Measurements from ENCODE around the gene ARGFX.

The ARGFX gene

GRCh38 chr3:121545049-121545573 is 22.6 kb upstream of the ARGFX start:
- Histone ChIP-seq H3K4me1 (ENCODE audit: low read length) (peaks cover 20% of the 10 kb centered on the region), H3K36me3 (replicated peaks; ENCODE audit: insufficient read depth, low read length) (peaks cover 5% of the 10 kb centered on the region; the same call in 1 of the 2 replicates), H3K4me2 (ENCODE audit: low read depth, low read length) (peak overlapping the region; percentile 92), H3K27me3 (replicated peaks; ENCODE audit: insufficient read depth, low read length) (no peaks in the 10 kb centered on the region), H3K4me3 (ENCODE audit: low read length) (peak overlapping the region; percentile 94), H3K9ac (ENCODE audit: low read length) (peak overlapping the region; percentile 84), H3K79me2 (ENCODE audit: low read length) (peaks cover 57% of the 10 kb centered on the region), H3K9me3 (replicated peaks; ENCODE audit: insufficient read depth, low read length) (no peaks in the 10 kb centered on the region), H2AFZ (ENCODE audit: low read length) (peak overlapping the region; percentile 63), H3K27ac (ENCODE audit: low read length) (peak overlapping the region; percentile 72), H3F3A (ENCODE audit: insufficient read depth, low read length) (peaks cover 32% of the 10 kb centered on the region), H4K20me1 (ENCODE audit: insufficient read depth, low read length) (no peaks in the 10 kb centered on the region), H3K9me2 (replicated peaks; ENCODE audit: insufficient read depth, low read length) (no peaks in the 10 kb centered on the region)
- TF ChIP-seq CTCF (IDR thresholded peaks at IDR 0.05; ENCODE audit: low read length) (no peak), EZH2 (optimal IDR thresholded peaks at IDR 0.05; ENCODE audit: low read depth, low read length) (no peak), EZH2phosphoT487 (IDR thresholded peaks at IDR 0.05; ENCODE audit: low read length) (no peak)
- DNase-seq, result peak; percentile 18

- TF ChIP-seq EZH2 (optimal IDR thresholded peaks at IDR 0.05; ENCODE audit: low read depth, low read length) (no peak), EZH2phosphoT487 (IDR thresholded peaks at IDR 0.05; ENCODE audit: low read length) (no peak), CTCF (IDR thresholded peaks at IDR 0.05; ENCODE audit: low read length) (no peak)
- peak; percentile 98 for DNase-seq
- Histone ChIP-seq H3F3A (ENCODE audit: insufficient read depth, low read length) (peaks cover 32% of the 10 kb centered on the region), H3K27me3 (replicated peaks; ENCODE audit: insufficient read depth, low read length) (no peaks in the 10 kb centered on the region), H3K4me3 (ENCODE audit: low read length) (peak within 1 kb of the TSS; percentile 94), H3K9me3 (replicated peaks; ENCODE audit: insufficient read depth, low read length) (no peaks in the 10 kb centered on the region), H3K9ac (ENCODE audit: low read length) (peak within 1 kb of the TSS; percentile 84), H3K9me2 (replicated peaks; ENCODE audit: insufficient read depth, low read length) (no peaks in the 10 kb centered on the region), H4K20me1 (ENCODE audit: insufficient read depth, low read length) (no peaks in the 10 kb centered on the region), H2AFZ (ENCODE audit: low read length) (peak within 1 kb of the TSS; percentile 98), H3K4me1 (ENCODE audit: low read length) (peaks cover 20% of the 10 kb centered on the region), H3K79me2 (ENCODE audit: low read length) (peaks cover 50% of the 10 kb centered on the region), H3K27ac (ENCODE audit: low read length) (peak within 1 kb of the TSS; percentile 72), H3K4me2 (ENCODE audit: low read depth, low read length) (peak within 1 kb of the TSS; percentile 98), H3K36me3 (replicated peaks; ENCODE audit: insufficient read depth, low read length) (peaks cover 5% of the 10 kb centered on the region; the same call in 1 of the 2 replicates)
Measured at GRCh38 chr3:121545574-121546455, 21.9 kb upstream of the ARGFX start, which contains the start of gene POLQ. TSS of gene POLQ (minus strand) at chr3:121545988. CDS start at chr3:121545877, 111 bp downstream.

- Histone ChIP-seq H3K4me3 (ENCODE audit: low read length) (no peak overlapping the region), H3K9me2 (replicated peaks; ENCODE audit: insufficient read depth, low read length) (no peaks in the 10 kb centered on the region), H3K27me3 (replicated peaks; ENCODE audit: insufficient read depth, low read length) (no peaks in the 10 kb centered on the region), H4K20me1 (ENCODE audit: insufficient read depth, low read length) (no peaks in the 10 kb centered on the region), H2AFZ (ENCODE audit: low read length) (no peak overlapping the region), H3K36me3 (replicated peaks; ENCODE audit: insufficient read depth, low read length) (no peaks in the 10 kb centered on the region), H3F3A (ENCODE audit: insufficient read depth, low read length) (peaks cover 22% of the 10 kb centered on the region), H3K9ac (ENCODE audit: low read length) (no peak overlapping the region), H3K4me1 (ENCODE audit: low read length) (peaks cover 9% of the 10 kb centered on the region), H3K79me2 (ENCODE audit: low read length) (no peaks in the 10 kb centered on the region), H3K9me3 (replicated peaks; ENCODE audit: insufficient read depth, low read length) (no peaks in the 10 kb centered on the region), H3K27ac (ENCODE audit: low read length) (no peak overlapping the region), H3K4me2 (ENCODE audit: low read depth, low read length) (no peak overlapping the region)
- TF ChIP-seq CTCF (IDR thresholded peaks at IDR 0.05; ENCODE audit: low read length), result no peak
- no peak for DNase-seq
Measured at GRCh38 chr3:121552379-121552778, 15.4 kb upstream of the ARGFX start.
